GM21786 (cell line): Measurements from ENCODE around the gene KNCN.

Experiments used
- ATAC-seq: cut with Tn5 transposase; IDR thresholded peaks from one replicate; pipeline ENCODE4 v1.9.1; 2021; ENCODE audit not compliant: unreplicated experiment

Gene KNCN

GRCh38 chr1:46525253-46525983 is 26.0 kb downstream of the KNCN start:
- no peak for ATAC-seq

- no peak for ATAC-seq
Measured at GRCh38 chr1:46524843-46525242, 26.6 kb downstream of the KNCN start.

GRCh38 chr1:46523496-46524353 is 27.7 kb downstream of the KNCN start:
- no peak for ATAC-seq

DNA sequence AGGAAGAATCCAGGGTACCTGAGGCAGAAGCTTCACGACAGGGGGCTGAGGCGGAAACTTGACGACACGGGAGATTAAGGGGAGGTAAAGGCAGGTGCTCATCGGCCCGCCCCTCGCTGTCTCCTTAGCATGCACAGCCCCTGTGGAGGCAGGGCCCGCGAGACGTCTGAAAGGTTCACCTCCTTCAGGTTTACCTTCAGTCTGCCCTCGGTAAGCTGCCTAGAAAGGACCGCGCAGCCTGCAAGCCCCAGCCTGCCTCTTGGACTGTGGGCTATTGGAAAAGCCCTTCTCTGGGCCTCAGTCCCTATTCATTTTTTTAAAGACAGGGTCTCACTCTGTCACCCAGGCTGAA is 28.5 kb downstream of the KNCN start:
- ATAC-seq, result no peak

GRCh38 chr1:46522184-46522968 is 29.1 kb downstream of the KNCN start:
- no peak for ATAC-seq

DNA sequence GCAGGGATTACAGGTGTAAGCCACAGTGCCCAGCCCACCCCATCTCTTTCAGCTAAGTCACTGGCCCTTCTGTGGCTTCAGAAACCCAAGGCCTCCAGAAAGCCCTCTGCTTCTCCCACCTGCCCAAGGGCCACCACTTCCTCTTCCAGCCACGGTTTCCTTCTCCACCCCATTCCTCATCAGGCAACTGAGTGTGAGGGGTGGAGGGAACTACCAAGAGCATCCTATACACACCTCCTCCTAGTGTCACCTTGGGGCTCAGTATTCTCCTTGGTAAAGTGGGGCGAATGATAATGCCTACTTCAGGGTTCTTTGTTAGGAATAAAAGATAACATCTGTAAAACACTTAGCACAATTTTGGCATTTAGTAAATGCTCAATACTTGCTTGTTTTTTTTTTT is 30.0 kb downstream of the KNCN start:
- no peak for ATAC-seq

DNA sequence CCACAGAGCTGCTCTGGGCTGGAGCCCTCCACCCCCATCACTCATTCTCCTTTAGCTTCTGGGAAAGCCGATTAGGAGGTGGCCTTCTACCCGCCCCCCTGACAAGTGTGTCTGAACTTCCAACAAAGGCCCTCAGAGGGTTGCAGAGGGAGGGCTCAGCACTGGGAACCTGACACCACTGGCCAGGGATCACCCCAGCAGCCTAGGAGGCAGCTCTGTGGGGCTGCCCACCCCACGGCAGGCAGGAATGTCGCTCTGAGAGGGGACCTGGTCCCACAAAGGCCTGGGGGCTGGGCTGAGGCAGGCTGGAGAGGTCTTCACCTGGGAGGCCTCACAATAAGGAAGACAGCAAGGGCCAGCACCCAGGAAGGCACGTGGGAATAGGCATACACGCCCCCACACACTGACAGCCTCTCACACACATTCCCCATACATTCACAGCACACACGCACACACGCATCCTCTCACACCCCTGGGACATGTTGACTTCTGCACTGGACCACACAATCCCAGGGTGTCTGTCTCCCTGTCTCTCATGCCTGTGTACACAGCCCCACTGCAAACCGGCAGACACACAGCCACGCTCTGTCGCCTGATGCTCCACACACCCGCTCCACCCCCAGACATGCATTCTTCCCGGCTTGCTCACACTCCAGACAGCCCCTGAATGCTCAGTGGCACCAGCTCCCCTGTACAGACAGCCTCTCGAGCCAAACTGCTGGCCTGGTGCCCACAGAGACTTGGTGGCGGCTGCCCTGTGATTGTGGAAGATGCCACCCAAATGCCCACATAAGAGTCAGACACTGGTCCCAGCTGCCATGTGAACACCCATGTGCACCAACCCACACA is 31.2 kb downstream of the KNCN start:
- ATAC-seq, result no peak

DNA sequence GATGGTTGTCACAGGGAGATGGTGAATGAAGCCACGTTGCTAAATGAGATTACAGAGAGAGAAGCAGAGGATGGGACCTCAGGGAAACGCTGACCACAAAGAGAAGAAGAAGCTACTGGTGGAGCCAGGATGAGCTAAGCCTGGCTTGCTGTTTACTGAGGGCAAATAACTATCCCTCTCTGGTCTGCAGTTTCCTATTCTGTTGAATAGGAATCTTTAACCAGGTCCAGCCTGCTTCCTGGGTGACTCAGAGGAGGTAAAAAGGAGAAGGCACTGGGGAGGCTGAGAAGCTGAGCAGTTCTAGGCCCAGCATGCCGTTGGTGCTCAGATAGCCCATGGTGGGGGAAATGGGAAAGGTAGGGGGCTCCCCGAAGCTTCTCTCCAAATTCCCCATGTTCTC is 32.2 kb downstream of the KNCN start:
- ATAC-seq, result no peak

DNA sequence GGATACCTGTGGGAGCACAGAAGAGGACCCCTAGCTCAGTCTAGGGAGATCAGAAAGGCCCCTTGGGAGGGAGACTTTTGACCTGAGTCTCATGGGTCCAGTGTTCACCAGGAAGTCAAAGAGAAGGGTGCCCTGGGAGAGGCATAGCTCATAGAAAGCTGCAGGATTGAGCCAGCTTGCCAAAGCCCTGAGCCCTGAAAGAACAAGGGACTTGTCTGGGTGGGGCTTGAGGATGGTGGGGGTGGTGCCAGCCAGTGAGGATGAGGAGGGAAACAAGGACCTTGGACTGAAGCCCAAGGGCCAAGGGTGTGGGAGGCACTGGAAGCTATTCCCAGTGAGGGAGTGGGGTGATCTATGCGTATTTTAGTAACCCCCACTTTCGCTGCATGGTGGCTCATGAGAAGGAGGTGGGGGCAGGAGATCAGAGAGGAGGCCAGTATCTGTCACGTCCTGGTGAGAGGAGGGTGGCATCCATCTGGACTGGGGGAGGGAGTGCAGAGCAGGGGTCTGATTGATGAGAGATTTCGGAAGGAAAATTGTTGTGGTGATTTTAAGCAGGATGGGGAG is 33.4 kb downstream of the KNCN start:
- ATAC-seq, result no peak

DNA sequence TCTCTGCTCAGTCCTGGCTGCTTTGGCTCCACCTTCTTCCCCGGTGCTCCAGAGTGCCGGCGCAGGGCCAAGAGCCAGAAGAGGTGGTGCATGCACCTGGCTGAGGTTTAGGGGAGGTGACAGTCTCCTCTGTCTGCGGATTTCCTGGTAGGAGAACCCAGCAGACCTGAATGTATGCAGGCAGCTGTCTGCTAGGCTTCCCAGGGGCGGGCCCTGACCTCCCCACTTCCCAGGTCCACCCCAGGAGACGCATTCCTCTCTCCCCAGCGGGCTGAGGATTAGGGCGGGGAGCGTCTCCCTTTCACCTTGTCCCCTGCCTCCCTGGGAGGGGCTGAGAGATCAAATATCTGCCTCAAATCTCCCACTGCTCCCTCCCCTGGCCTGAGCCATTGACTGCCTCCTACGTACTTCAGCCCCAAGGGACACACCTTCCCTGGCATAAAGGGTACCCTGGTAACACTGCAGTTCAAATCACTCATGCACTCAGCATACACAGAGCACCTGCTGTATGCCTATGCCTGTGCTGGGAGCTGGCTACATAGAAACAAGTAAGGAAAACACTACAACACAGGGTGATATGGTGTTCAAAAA is 34.3 kb downstream of the KNCN start:
- no peak for ATAC-seq

DNA sequence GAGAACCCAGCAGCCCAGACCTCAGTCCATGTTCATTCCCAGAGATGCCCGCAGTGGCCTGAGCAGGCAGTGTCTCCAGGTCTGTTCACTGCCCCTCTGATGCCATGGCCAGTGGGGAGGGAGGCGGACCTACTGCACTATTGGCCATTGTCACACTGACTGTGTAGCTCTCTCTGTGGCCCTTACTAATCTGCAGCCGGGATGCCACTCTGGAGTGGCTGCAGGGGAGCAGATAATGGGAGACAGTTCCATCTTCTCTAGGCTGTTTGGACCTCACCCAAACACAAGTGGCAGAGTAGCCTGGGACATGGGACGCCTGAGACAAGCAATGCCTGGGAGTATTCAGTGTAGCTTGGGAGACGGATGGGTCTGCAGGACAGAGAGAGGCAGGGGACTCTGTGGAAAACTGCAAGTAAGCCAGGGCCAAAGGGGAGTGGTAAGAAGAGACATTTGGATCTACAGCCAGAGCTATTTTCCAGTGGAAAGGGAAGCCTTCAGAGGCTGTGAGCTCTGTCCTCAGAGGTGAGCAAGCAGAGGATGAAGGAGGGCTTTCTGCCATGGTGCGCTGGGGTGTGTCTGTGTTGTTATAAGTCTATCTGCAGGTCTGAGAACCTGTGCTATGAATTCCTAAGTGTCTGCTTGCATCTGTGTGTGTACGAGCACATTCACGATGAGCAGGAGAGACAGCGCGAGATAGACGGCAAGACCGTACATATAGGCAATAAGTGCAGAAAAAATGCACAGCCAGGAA is 35.1 kb downstream of the KNCN start:
- no peak for ATAC-seq

GRCh38 chr1:46515576-46515975 is 35.9 kb downstream of the KNCN start:
- no peak for ATAC-seq

- no peak for ATAC-seq
Measured at GRCh38 chr1:46513536-46513935, 37.9 kb downstream of the KNCN start.

- ATAC-seq, result no peak
Measured at GRCh38 chr1:46512792-46513190, 38.7 kb downstream of the KNCN start.

GRCh38 chr1:46512135-46512791 is 39.2 kb downstream of the KNCN start:
- ATAC-seq, result no peak

- no peak for ATAC-seq
Measured at GRCh38 chr1:46510998-46511365, 40.5 kb downstream of the KNCN start.

GRCh38 chr1:46510341-46510997 is 41.0 kb downstream of the KNCN start:
- ATAC-seq, result no peak

DNA sequence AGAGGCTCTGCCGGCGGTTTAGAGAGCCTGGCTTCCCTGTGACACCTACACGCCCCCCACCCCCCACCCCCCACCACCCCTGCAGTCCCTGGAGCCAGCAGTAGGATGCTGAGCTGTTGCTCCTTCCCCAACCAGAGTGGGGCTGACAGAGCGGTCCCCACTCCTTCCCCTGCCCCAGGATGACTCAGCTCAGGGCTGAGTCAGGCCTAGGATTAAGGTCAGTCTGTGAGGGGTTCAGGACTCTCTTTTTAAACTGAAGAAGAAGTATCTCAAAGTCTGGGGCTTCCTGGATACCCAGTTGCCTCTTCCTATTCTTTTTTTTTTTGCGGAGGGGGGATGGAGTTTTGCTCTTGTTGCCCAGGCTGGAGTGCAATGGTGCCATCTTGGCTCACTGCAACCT is 42.7 kb downstream of the KNCN start:
- ATAC-seq, result no peak
